K562 (cell line): ENCODE data around the gene MYO9A. TPM values are rescaled to one million over a fixed set of nuclear protein-coding genes. Genes with fewer than 3 reads are reported as not detected.
"Not testable (repeated sequence)": the region's sequence is repeated elsewhere in the genome, so short reads cannot be mapped to it uniquely, and the experiment has no call there.

ENCODE experiments used
- ATAC-seq: fragments of 200-7000 bp; cut with Tn5 transposase; 3 replicates; pipeline ENCODE4 v1.9.1; 2020; ENCODE audit warnings: moderate library complexity
- BruUV-seq: library from RNA; stranded (reverse); fragments of 400-500 nt; replicated peaks from 2 replicates; lab custom pipeline; 2021; lab: Mats Ljungman, UMichigan
- CTCF ChIA-PET: fragments of 300-600 bp; formaldehyde crosslinking; extraction: SDS; loops from one replicate; lab custom pipeline; 2021; ENCODE audit warnings: low intra/inter-chr PET ratio; lab: Yijun Ruan, JAX
- POLR2A ChIA-PET: fragments of 300-600, 350-650 bp; sonication (Branson Sonifier 250); formaldehyde crosslinking; extraction: SDS; loops from one replicate; lab custom pipeline; 2021; ENCODE audit warnings: antibody characterized with exemption, inconsistent platforms; lab: Yijun Ruan, JAX
- DNase-seq, 4 experiments: peaks; one replicate each; pipeline versions ENCODE4 v3.0.0 to v3.0.0-alpha.2; 2011 to 2018; ENCODE audit warnings: low spot score in 3 of 4, mixed read lengths in 3 of 4; ENCODE audit errors: extremely low read depth in 1 of 4
- FAIRE-seq: peaks from 2 replicates; lab custom pipeline; 2011; peaks lifted over from hg19 to GRCh38; lab: Jason Lieb, UNC
- H2AFZ ChIP-seq: 2 replicates; pipeline ENCODE4 v1.6.0; 2011; ENCODE audit warnings: low read depth, low read length, control low read depth, inconsistent platforms
- H3K27ac ChIP-seq: fragments of 200-600 bp; 3 replicates; pipeline ENCODE4 v1.8.0; 2011; ENCODE audit warnings: low read depth, mild to moderate bottlenecking, control low read depth, inconsistent platforms, low read length, moderate library complexity, mixed read lengths; ENCODE audit errors: extremely low read depth
- H3K27me3 ChIP-seq, 2 experiments: fragments of 300-600 bp in 1 of 2; 2 replicates in 1 of 2; 3 replicates in 1 of 2; pipeline versions ENCODE4 v1.6.0 to v1.8.0; 2011; ENCODE audit warnings: inconsistent platforms in 2 of 2, low read length in 2 of 2, mild to moderate bottlenecking in 1 of 2, mixed read lengths in 1 of 2, moderate library complexity in 1 of 2; ENCODE audit not compliant: control insufficient read depth in 2 of 2, insufficient read depth in 2 of 2
- H3K36me3 ChIP-seq: fragments of 300-600 bp; 3 replicates; pipeline ENCODE4 v1.8.0; 2011; ENCODE audit warnings: mild to moderate bottlenecking, low read length, inconsistent platforms; ENCODE audit not compliant: control insufficient read depth, insufficient read depth
- H3K4me1 ChIP-seq, 2 experiments: fragments of 200-600 bp in 1 of 2; replicated peaks in 1 of 2; 2 replicates in 1 of 2; 3 replicates in 1 of 2; pipeline versions ENCODE4 v1.5.1 to v1.8.0; 2011; ENCODE audit warnings: inconsistent platforms in 2 of 2, low read length in 2 of 2, mild to moderate bottlenecking in 1 of 2, mixed read lengths in 1 of 2, moderate library complexity in 1 of 2; ENCODE audit not compliant: control insufficient read depth in 2 of 2, insufficient read depth in 2 of 2
- H3K4me2 ChIP-seq: 2 replicates; pipeline ENCODE4 v1.6.1; 2011; ENCODE audit warnings: low read length, control low read depth, inconsistent platforms, mixed read lengths; ENCODE audit not compliant: insufficient read depth
- H3K4me3 ChIP-seq: fragments of 200-600 bp; sonication (generic), shearing (Covaris generic); 2 replicates; pipeline ENCODE4 v1.5.1; 2016; ENCODE audit warnings: control low read depth, inconsistent platforms
- H3K79me2 ChIP-seq: fragments of 200-600 bp; 3 replicates; pipeline ENCODE4 v1.8.0; 2011; ENCODE audit warnings: low read length, inconsistent platforms; ENCODE audit not compliant: control insufficient read depth, insufficient read depth
- H3K9ac ChIP-seq, 2 experiments: 2 replicates each; pipeline versions ENCODE4 v1.6.0 to v1.6.1; 2011; ENCODE audit warnings: low read depth in 2 of 2, low read length in 2 of 2, control low read depth in 1 of 2, inconsistent platforms in 1 of 2, mild to moderate bottlenecking in 1 of 2, mixed read lengths in 1 of 2; ENCODE audit not compliant: insufficient read depth in 1 of 2
- H3K9me1 ChIP-seq: one replicate; pipeline ENCODE4 v1.6.0; 2011; ENCODE audit warnings: inconsistent platforms, mild to moderate bottlenecking, low read length, moderate library complexity; ENCODE audit not compliant: control insufficient read depth, insufficient read depth
- H3K9me3 ChIP-seq: replicated peaks from 2 replicates; pipeline ENCODE4 v1.5.1; 2011; ENCODE audit warnings: low read depth, low read length, inconsistent platforms; ENCODE audit not compliant: control insufficient read depth, insufficient read depth
- H4K20me1 ChIP-seq: replicated peaks from 2 replicates; pipeline ENCODE4 v1.6.1; 2011; ENCODE audit warnings: low read length, inconsistent platforms, mixed read lengths; ENCODE audit not compliant: control insufficient read depth, insufficient read depth
- C11orf30 ChIP-seq: fragments of 450-650 bp; IDR thresholded peaks from 2 replicates; pipeline ENCODE4 v1.6.1; 2016; ENCODE audit warnings: low read depth, mild to moderate bottlenecking
- MAFG ChIP-seq: fragments of 450-650 bp; conservative IDR thresholded peaks from 2 replicates; pipeline ENCODE4 v1.6.1; 2016; ENCODE audit warnings: missing genetic modification characterization, missing compliant biosample characterization
- MAFK ChIP-seq: IDR thresholded peaks from 2 replicates; pipeline ENCODE4 v1.6.1; 2011; ENCODE audit warnings: low read length, improper control_type of control experiment
- STAT5B ChIP-seq: fragments of 250-450 bp; sonication (Bioruptor Pico); IDR thresholded peaks from 2 replicates; pipeline ENCODE4 v1.8.0; 2021; ENCODE audit warnings: mild to moderate bottlenecking, inconsistent platforms
- ZNF124 ChIP-seq: sonication (generic); formaldehyde crosslinking; IDR thresholded peaks from 2 replicates; pipeline ENCODE4 v1.8.1; 2022; ENCODE audit warnings: missing genetic modification reagents
- ZNF764 ChIP-seq: fragments of 250-450 bp; sonication (Bioruptor Pico); IDR thresholded peaks from 2 replicates; pipeline ENCODE4 v1.4.0; 2020; ENCODE audit warnings: low read depth, mild to moderate bottlenecking, moderate library complexity
- WGBS: fragments of 100-300 bp; shearing (Covaris generic); methylation state at CpG from one replicate; pipeline ENCODE4 v1.1.6; 2016; ENCODE audit warnings: low coverage, mixed read lengths; ENCODE audit not compliant: insufficient coverage; ENCODE audit errors: missing lambda C conversion rate; 5-methylcytosine and 5-hydroxymethylcytosine counted together
- in situ Hi-C: fragments of 300-500 bp; cut with MboI; formaldehyde crosslinking; loops from 4 replicates; pipeline ENCODE4 v1.15.0; 2018; ENCODE audit warnings: inconsistent platforms, mixed read lengths
- intact Hi-C: fragments of 100-400 bp; cut with micrococcal nuclease; formaldehyde crosslinking; loops from 2 replicates; pipeline ENCODE4 v1.14.2; 2022
- polyA plus RNA-seq, 8 experiments: library from polyadenylated mRNA; depleted of rRNA in 4 of 8; stranded (reverse) in 5 of 8; unstranded in 3 of 8; fragments of >200 nt; fragmentation: Nextera tagmentation in 2 of 8; fragmentation: Illumina TruSeq in 1 of 8; extraction: Ambion mirVana in 2 of 8; extraction: Trizol in 1 of 8; gene quantifications; 2 replicates each; pipeline versions ENCODE4 v1.2.1 to v1.2.3, GENCODE V29; 2011 to 2014; ENCODE audit warnings: inconsistent platforms in 1 of 8, missing spikeins in 1 of 8
- total RNA-seq, 7 experiments: library from RNA; depleted of rRNA in 6 of 7; stranded (reverse); fragments of >200 nt in 6 of 7; fragmentation: Illumina TruSeq in 2 of 7; extraction: Trizol in 2 of 7; gene quantifications; 2 replicates each; pipeline versions ENCODE4 v1.2.1 to v1.2.3, GENCODE V29; 2011 to 2021; ENCODE audit warnings: low replicate concordance in 1 of 7

MYO9A gene
- total and polyA plus RNA-seq, 9 of the 15 experiments (the other 6 are each of a cell fraction or from before 2014, with no cell fraction given), result 1.9 to 15.4 (median 5.8) TPM

DNA sequence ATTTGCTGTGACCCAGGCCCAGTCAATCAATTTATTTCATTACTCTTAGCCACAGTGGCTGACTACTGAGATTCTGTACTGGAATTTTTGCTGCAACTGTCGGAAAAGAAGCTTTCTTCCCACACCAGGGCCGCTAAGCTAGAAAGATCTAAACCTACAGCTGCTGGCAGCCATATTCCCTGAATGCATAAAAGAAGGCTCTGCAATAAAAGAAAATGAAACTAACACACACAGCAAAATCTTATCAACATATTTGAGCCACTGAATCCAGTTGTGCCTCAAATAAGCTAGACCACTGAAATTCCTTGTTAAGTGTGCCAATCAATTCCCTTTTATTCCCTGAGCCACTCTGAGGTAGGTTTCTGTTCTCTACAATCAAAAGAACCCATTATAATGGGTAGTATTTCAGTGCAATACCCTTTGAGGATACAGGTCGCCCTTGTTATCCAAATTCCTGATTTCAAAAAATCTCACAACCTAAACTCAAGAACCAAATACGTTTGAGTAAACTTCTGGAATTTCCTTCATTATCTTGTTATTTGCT is 60.3 kb downstream of the MYO9A start:
- intact Hi-C loops, result no loop called here
- H3K36me3 ChIP-seq, result no peaks in the 10 kb centered on the region
- TF ChIP-seq MAFG (tag), result peak; percentile 53; the same call in 1 of the 2 replicates
- TF ChIP-seq ZNF124 (CRISPR knock-in tag), result no peak
- peak; percentile 36; the same call in 1 of the 2 replicates for TF ChIP-seq MAFK
- TF ChIP-seq STAT5B (CRISPR knock-in tag), result no peak
- TF ChIP-seq C11orf30, result peak; percentile 26; the same call in 1 of the 2 replicates
- no peak for TF ChIP-seq ZNF764
- H3K27me3 ChIP-seq, result no peaks in the 10 kb centered on the region
- in situ Hi-C loops, result no loop called here
- 16% methylated on average over 4 of the region's 4 CpGs for WGBS
- H3K9ac ChIP-seq, result no peak overlapping the region
- H3K79me2 ChIP-seq, result no peaks in the 10 kb centered on the region
- no peaks in the 10 kb centered on the region for H3K9me1 ChIP-seq
- H3K4me3 ChIP-seq, result no peak overlapping the region
- ChIA-PET POLR2A (no interaction called here), CTCF (no interaction called here)
- DNase-seq (no peak), ATAC-seq (no peak), FAIRE-seq (no peak)
- BruUV-seq, result no TSS peak
- H3K4me1 ChIP-seq, result no peaks in the 10 kb centered on the region
- H3K4me2 ChIP-seq, result no peak overlapping the region
- no peaks in the 10 kb centered on the region for H4K20me1 ChIP-seq
- no peaks in the 10 kb centered on the region for H3K9me3 ChIP-seq
- H2AFZ ChIP-seq, result no peak overlapping the region
- no peak overlapping the region for H3K27ac ChIP-seq

DNA sequence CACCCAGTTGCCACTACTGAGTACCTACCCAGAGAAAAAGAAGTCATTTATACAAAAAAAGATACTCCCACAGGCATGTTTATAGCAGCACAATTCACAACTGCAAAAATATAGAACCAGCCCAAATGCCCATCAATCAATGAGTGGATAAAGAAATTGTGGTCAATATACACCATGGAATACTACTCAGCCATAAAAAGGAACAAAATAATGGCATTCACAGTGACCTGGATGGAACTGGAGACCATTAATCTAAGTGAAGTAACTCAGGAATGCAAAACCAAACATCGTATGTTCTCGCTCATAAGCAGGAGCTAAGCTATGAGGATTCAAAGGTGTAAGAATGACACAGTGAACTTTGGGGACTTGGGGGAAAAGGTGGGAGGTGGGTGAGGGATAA is 61.7 kb downstream of the MYO9A start:
- DNase-seq, CTCF ChIA-PET, H3K27ac ChIP-seq, H3K9ac ChIP-seq, H3K79me2 ChIP-seq, H3K4me2 ChIP-seq, H2AFZ ChIP-seq, H3K4me1 ChIP-seq, H3K9me3 ChIP-seq, H4K20me1 ChIP-seq, intact Hi-C loops, ATAC-seq, H3K4me3 ChIP-seq, H3K36me3 ChIP-seq, POLR2A ChIA-PET, H3K27me3 ChIP-seq, BruUV-seq, H3K9me1 ChIP-seq, FAIRE-seq, in situ Hi-C loops: not testable (repeated sequence)
- 59% methylated on average over 2 of the region's 2 CpGs for WGBS
